ENCODE data around the gene BLTP3B. TPM values are rescaled to one million over a fixed set of nuclear protein-coding genes. Genes with fewer than 3 reads are reported as not detected.
A peak's percentile ranks its signal among the peaks of the same experiment; 100 is the strongest.

BLTP3B gene
- polyA plus RNA-seq, 4 donors: 7.0 to 18.8 (median 10.6) TPM

GRCh38 chr12:100138803-100139098, 3.9 kb downstream of the BLTP3B start:
- WGBS, 3 donors: 70 to 84% (median 75%) methylated on average over 5 of the region's 5 CpGs
- H3K4me3 ChIP-seq (ENCODE audit: low read depth in 1 of 3, low read length in 3 of 3): no peak overlapping the region
- H3K4me1 ChIP-seq (ENCODE audit: control insufficient read depth in 3 of 3, insufficient read depth in 2 of 3, low read depth in 1 of 3, low read length in 2 of 3): peaks cover 0 to 5% (median 2%) of the 10 kb centered on the region in 3 donors
- no peaks in the 10 kb centered on the region for H3K9me3 ChIP-seq (ENCODE audit: control insufficient read depth in 2 of 2, insufficient read depth in 1 of 2, low read depth in 1 of 2, low read length in 1 of 2)
- H3K36me3 ChIP-seq (ENCODE audit: control insufficient read depth in 3 of 3, insufficient read depth in 2 of 3, low read depth in 1 of 3, low read length in 3 of 3): no peaks in the 10 kb centered on the region
- DNase-seq (no peak), FAIRE-seq (no peak)
- peak overlapping the region in 1 of 3 donors; percentile 34 for H3K27ac ChIP-seq (ENCODE audit: low read depth in 1 of 3, low read length in 2 of 3)
- H3K27me3 ChIP-seq (ENCODE audit: control insufficient read depth in 3 of 3, insufficient read depth in 3 of 3, low read length in 3 of 3): no peaks in the 10 kb centered on the region

GRCh38 chr12:100138048-100138802, 4.4 kb downstream of the BLTP3B start:
- Histone ChIP-seq H3K4me1 (ENCODE audit: control insufficient read depth in 3 of 3, insufficient read depth in 2 of 3, low read depth in 1 of 3, low read length in 2 of 3) (peaks cover 0 to 5% (median 2%) of the 10 kb centered on the region in 3 donors), H3K9me3 (ENCODE audit: control insufficient read depth in 2 of 2, insufficient read depth in 1 of 2, low read depth in 1 of 2, low read length in 1 of 2) (no peaks in the 10 kb centered on the region), H3K27ac (ENCODE audit: low read depth in 1 of 3, low read length in 2 of 3) (peak overlapping the region in 1 of 3 donors; percentile 34), H3K4me3 (ENCODE audit: low read depth in 1 of 3, low read length in 3 of 3) (no peak overlapping the region), H3K36me3 (ENCODE audit: control insufficient read depth in 3 of 3, insufficient read depth in 2 of 3, low read depth in 1 of 3, low read length in 3 of 3) (no peaks in the 10 kb centered on the region), H3K27me3 (ENCODE audit: control insufficient read depth in 3 of 3, insufficient read depth in 3 of 3, low read length in 3 of 3) (no peaks in the 10 kb centered on the region)
- DNase-seq: no peak
- WGBS, 3 donors: 39 to 45% (median 41%) methylated on average over 6 of the region's 6 CpGs
- no peak for FAIRE-seq

- peaks cover 0 to 8% of the 10 kb centered on the region in 2 donors for H3K9me3 ChIP-seq (ENCODE audit: control insufficient read depth in 2 of 2, insufficient read depth in 1 of 2, low read depth in 1 of 2, low read length in 1 of 2)
- no peak overlapping the region for H3K4me3 ChIP-seq (ENCODE audit: low read depth in 1 of 3, low read length in 3 of 3)
- 81 to 87% (median 84%) methylated on average over 2 of the region's 2 CpGs for WGBS, 3 donors
- FAIRE-seq: no peak
- no peaks in the 10 kb centered on the region for H3K27me3 ChIP-seq (ENCODE audit: control insufficient read depth in 3 of 3, insufficient read depth in 3 of 3, low read length in 3 of 3)
- no peak for DNase-seq
- H3K27ac ChIP-seq (ENCODE audit: low read depth in 1 of 3, low read length in 2 of 3): no peak overlapping the region
- H3K4me1 ChIP-seq (ENCODE audit: control insufficient read depth in 3 of 3, insufficient read depth in 2 of 3, low read depth in 1 of 3, low read length in 2 of 3): peaks cover 2 to 5% (median 5%) of the 10 kb centered on the region in 3 donors
- H3K36me3 ChIP-seq (ENCODE audit: control insufficient read depth in 3 of 3, insufficient read depth in 2 of 3, low read depth in 1 of 3, low read length in 3 of 3): no peaks in the 10 kb centered on the region
These were observed 9.5 kb downstream of the BLTP3B start for GRCh38 chr12:100133200-100133599.

- Histone ChIP-seq H3K36me3 (ENCODE audit: control insufficient read depth in 3 of 3, insufficient read depth in 2 of 3, low read depth in 1 of 3, low read length in 3 of 3) (peaks cover 0 to 2% (median 0%) of the 10 kb centered on the region in 3 donors), H3K9me3 (ENCODE audit: control insufficient read depth in 2 of 2, insufficient read depth in 1 of 2, low read depth in 1 of 2, low read length in 1 of 2) (peaks cover 0 to 8% of the 10 kb centered on the region in 2 donors), H3K27ac (ENCODE audit: low read depth in 1 of 3, low read length in 2 of 3) (peak overlapping the region in 1 of 3 donors; percentile 18), H3K4me3 (ENCODE audit: low read depth in 1 of 3, low read length in 3 of 3) (no peak overlapping the region), H3K4me1 (ENCODE audit: control insufficient read depth in 3 of 3, insufficient read depth in 2 of 3, low read depth in 1 of 3, low read length in 2 of 3) (peaks cover 5 to 9% (median 6%) of the 10 kb centered on the region in 3 donors), H3K27me3 (ENCODE audit: control insufficient read depth in 3 of 3, insufficient read depth in 3 of 3, low read length in 3 of 3) (no peaks in the 10 kb centered on the region)
- 12 to 32% (median 16%) methylated on average over 1 of the region's 1 CpG for WGBS, 3 donors
- DNase-seq: peak; percentile 24 to 32
- no peak for FAIRE-seq
These were observed 14.2 kb downstream of the BLTP3B start for GRCh38 chr12:100128512-100128908.

GRCh38 chr12:100127766-100128511, 14.7 kb downstream of the BLTP3B start:
- no peak overlapping the region for H3K4me3 ChIP-seq (ENCODE audit: low read depth in 1 of 3, low read length in 3 of 3)
- DNase-seq (peak; percentile 66 to 75), FAIRE-seq (peak; percentile 55)
- 7 to 15% (median 12%) methylated on average over 1 of the region's 1 CpG for WGBS, 3 donors
- peak overlapping the region in 2 of 3 donors; percentile 33 to 39 for H3K27ac ChIP-seq (ENCODE audit: low read depth in 1 of 3, low read length in 2 of 3)
- peaks cover 5 to 9% (median 6%) of the 10 kb centered on the region in 3 donors for H3K4me1 ChIP-seq (ENCODE audit: control insufficient read depth in 3 of 3, insufficient read depth in 2 of 3, low read depth in 1 of 3, low read length in 2 of 3)
- H3K9me3 ChIP-seq (ENCODE audit: control insufficient read depth in 2 of 2, insufficient read depth in 1 of 2, low read depth in 1 of 2, low read length in 1 of 2): peaks cover 0 to 8% of the 10 kb centered on the region in 2 donors
- H3K36me3 ChIP-seq (ENCODE audit: control insufficient read depth in 3 of 3, insufficient read depth in 2 of 3, low read depth in 1 of 3, low read length in 3 of 3): peaks cover 0 to 2% (median 0%) of the 10 kb centered on the region in 3 donors
- no peaks in the 10 kb centered on the region for H3K27me3 ChIP-seq (ENCODE audit: control insufficient read depth in 3 of 3, insufficient read depth in 3 of 3, low read length in 3 of 3)

GRCh38 chr12:100123316-100124095, 19.2 kb downstream of the BLTP3B start:
- no peak for DNase-seq
- H3K36me3 ChIP-seq (ENCODE audit: control insufficient read depth in 3 of 3, insufficient read depth in 2 of 3, low read depth in 1 of 3, low read length in 3 of 3): peaks cover 0 to 2% (median 0%) of the 10 kb centered on the region in 3 donors
- 84 to 93% (median 91%) methylated on average over 8 of the region's 8 CpGs for WGBS, 3 donors
- H3K4me1 ChIP-seq (ENCODE audit: control insufficient read depth in 3 of 3, insufficient read depth in 2 of 3, low read depth in 1 of 3, low read length in 2 of 3): peaks cover 5 to 8% (median 5%) of the 10 kb centered on the region in 3 donors
- H3K4me3 ChIP-seq (ENCODE audit: low read depth in 1 of 3, low read length in 3 of 3): no peak overlapping the region
- no peaks in the 10 kb centered on the region for H3K27me3 ChIP-seq (ENCODE audit: control insufficient read depth in 3 of 3, insufficient read depth in 3 of 3, low read length in 3 of 3)
- no peak for FAIRE-seq
- H3K9me3 ChIP-seq (ENCODE audit: control insufficient read depth in 2 of 2, insufficient read depth in 1 of 2, low read depth in 1 of 2, low read length in 1 of 2): peaks cover 0 to 8% of the 10 kb centered on the region in 2 donors
- H3K27ac ChIP-seq (ENCODE audit: low read depth in 1 of 3, low read length in 2 of 3): no peak overlapping the region

GRCh38 chr12:100120355-100120754, 22.3 kb downstream of the BLTP3B start:
- FAIRE-seq (no peak), DNase-seq (no peak)
- Histone ChIP-seq H3K9me3 (ENCODE audit: control insufficient read depth in 2 of 2, insufficient read depth in 1 of 2, low read depth in 1 of 2, low read length in 1 of 2) (peaks cover 0 to 8% of the 10 kb centered on the region in 2 donors), H3K27ac (ENCODE audit: low read depth in 1 of 3, low read length in 2 of 3) (no peak overlapping the region), H3K4me1 (ENCODE audit: control insufficient read depth in 3 of 3, insufficient read depth in 2 of 3, low read depth in 1 of 3, low read length in 2 of 3) (no peaks in the 10 kb centered on the region), H3K36me3 (ENCODE audit: control insufficient read depth in 3 of 3, insufficient read depth in 2 of 3, low read depth in 1 of 3, low read length in 3 of 3) (peaks cover 0 to 3% (median 2%) of the 10 kb centered on the region in 3 donors), H3K27me3 (ENCODE audit: control insufficient read depth in 3 of 3, insufficient read depth in 3 of 3, low read length in 3 of 3) (no peaks in the 10 kb centered on the region), H3K4me3 (ENCODE audit: low read depth in 1 of 3, low read length in 3 of 3) (no peak overlapping the region)
- WGBS, 3 donors: 96 to 98% (median 97%) methylated on average over 1 of the region's 1 CpG

GRCh38 chr12:100115291-100115690, 27.4 kb downstream of the BLTP3B start:
- WGBS, 3 donors: 96 to 98% (median 98%) methylated on average over 8 of the region's 8 CpGs
- peaks cover 0 to 6% (median 2%) of the 10 kb centered on the region in 3 donors for H3K36me3 ChIP-seq (ENCODE audit: control insufficient read depth in 3 of 3, insufficient read depth in 2 of 3, low read depth in 1 of 3, low read length in 3 of 3)
- no peak for FAIRE-seq

More at GRCh38 chr12:100115291-100115690, 27.4 kb downstream of the BLTP3B start:
- H3K4me3 ChIP-seq (ENCODE audit: low read depth in 1 of 3, low read length in 3 of 3): no peak overlapping the region
- no peak for DNase-seq
- no peak overlapping the region for H3K27ac ChIP-seq (ENCODE audit: low read depth in 1 of 3, low read length in 2 of 3)
- no peaks in the 10 kb centered on the region for H3K4me1 ChIP-seq (ENCODE audit: control insufficient read depth in 3 of 3, insufficient read depth in 2 of 3, low read depth in 1 of 3, low read length in 2 of 3)
- peaks cover 0 to 4% of the 10 kb centered on the region in 2 donors for H3K9me3 ChIP-seq (ENCODE audit: control insufficient read depth in 2 of 2, insufficient read depth in 1 of 2, low read depth in 1 of 2, low read length in 1 of 2)
- H3K27me3 ChIP-seq (ENCODE audit: control insufficient read depth in 3 of 3, insufficient read depth in 3 of 3, low read length in 3 of 3): no peaks in the 10 kb centered on the region

All from small intestine (tissue), 7 donors.